GM12892 (cell line): ENCODE results near the gene CST7.

Source experiments
- POLR2A ChIP-seq: IDR thresholded peaks from 2 replicates; pipeline ENCODE4 v1.6.1; 2011; ENCODE audit warnings: low read depth, low read length, control low read depth
- POLR2AphosphoS5 ChIP-seq: IDR thresholded peaks from 2 replicates; pipeline ENCODE4 v1.6.1; 2011; ENCODE audit warnings: low read depth, low read length, control low read depth
- TAF1 ChIP-seq: IDR thresholded peaks from 2 replicates; pipeline ENCODE4 v1.6.1; 2011; ENCODE audit warnings: low read depth, mild to moderate bottlenecking, control low read depth, low read length, borderline replicate concordance

GRCh38 chr20:24917056-24917455 lies 32.0 kb upstream of the CST7 start:
- TF ChIP-seq POLR2A (no peak), POLR2AphosphoS5 (no peak), TAF1 (no peak)
